OCI-M2 (cell line): ENCODE results near the gene MYZAP.

ENCODE experiments used
- DNase-seq: peaks from one replicate; lab custom pipeline; 2025; ENCODE audit not compliant: unreplicated experiment; lab: John Stamatoyannopoulos, UW

The MYZAP gene, protein sequence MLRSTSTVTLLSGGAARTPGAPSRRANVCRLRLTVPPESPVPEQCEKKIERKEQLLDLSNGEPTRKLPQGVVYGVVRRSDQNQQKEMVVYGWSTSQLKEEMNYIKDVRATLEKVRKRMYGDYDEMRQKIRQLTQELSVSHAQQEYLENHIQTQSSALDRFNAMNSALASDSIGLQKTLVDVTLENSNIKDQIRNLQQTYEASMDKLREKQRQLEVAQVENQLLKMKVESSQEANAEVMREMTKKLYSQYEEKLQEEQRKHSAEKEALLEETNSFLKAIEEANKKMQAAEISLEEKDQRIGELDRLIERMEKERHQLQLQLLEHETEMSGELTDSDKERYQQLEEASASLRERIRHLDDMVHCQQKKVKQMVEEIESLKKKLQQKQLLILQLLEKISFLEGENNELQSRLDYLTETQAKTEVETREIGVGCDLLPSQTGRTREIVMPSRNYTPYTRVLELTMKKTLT

DNA sequence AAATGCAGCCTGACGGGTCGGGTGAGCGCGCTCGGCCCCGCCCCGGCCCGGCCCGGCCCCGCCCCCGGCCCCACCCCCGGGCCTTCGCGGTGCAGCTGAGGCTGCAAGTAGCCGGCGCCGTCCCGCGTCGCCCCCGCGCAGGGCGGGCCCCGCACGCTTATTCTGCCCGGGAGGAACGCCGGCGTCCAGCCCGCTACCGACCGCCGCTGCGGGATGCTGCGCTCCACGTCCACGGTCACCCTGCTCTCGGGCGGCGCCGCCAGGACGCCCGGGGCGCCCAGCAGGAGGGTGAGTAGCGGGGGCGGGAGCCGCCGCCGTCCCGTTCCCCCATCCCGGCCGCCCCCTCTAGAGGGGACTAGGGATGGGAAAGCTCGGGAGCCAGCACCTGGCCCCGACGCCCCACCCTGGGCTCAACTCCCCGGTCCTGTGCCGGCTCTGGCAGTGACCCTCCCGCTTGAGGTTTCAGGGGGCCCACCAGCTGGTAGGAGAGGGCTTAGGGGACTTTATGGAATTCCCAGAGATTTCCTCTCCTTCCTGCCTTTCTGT is at the start of gene MYZAP:
MYZAP (plus strand) TSS at position 83 of the 546 bp plus-strand sequence; CDS start at position 214, 131 bp downstream.
- no peak for DNase-seq

GRCh38 chr15:57542505-57542817 is 49.2 kb upstream of the MYZAP start:
- no peak for DNase-seq

- no peak for DNase-seq
Measured at GRCh38 chr15:57544848-57545480, 46.7 kb upstream of the MYZAP start.

GRCh38 chr15:57545995-57546394 is 45.7 kb upstream of the MYZAP start:
- no peak for DNase-seq

- DNase-seq = no peak
Measured at GRCh38 chr15:57547243-57547755, 44.4 kb upstream of the MYZAP start.

GRCh38 chr15:57548351-57548750 is 43.4 kb upstream of the MYZAP start:
- no peak for DNase-seq

GRCh38 chr15:57548835-57549234 is 42.9 kb upstream of the MYZAP start:
- no peak for DNase-seq

DNA sequence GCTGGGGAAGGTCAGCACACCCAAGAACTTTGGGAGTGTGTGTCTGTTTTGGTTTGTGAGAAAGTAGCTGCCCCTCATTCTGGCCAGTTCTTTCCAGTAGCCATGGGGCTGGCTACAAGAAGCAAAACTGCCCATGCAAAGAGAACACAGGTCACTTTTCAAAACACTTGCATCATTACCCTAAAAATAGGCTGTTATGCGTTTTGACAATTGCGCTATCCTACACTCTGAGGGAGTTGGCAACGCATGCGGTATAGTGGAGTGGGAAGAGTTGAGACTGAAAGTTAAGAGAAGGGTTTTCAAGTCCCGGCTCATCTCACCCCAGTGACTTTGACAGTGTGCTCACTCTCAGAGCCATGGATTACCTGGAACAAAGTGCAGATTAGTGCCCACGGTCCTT is 41.8 kb upstream of the MYZAP start:
- no peak for DNase-seq

DNA sequence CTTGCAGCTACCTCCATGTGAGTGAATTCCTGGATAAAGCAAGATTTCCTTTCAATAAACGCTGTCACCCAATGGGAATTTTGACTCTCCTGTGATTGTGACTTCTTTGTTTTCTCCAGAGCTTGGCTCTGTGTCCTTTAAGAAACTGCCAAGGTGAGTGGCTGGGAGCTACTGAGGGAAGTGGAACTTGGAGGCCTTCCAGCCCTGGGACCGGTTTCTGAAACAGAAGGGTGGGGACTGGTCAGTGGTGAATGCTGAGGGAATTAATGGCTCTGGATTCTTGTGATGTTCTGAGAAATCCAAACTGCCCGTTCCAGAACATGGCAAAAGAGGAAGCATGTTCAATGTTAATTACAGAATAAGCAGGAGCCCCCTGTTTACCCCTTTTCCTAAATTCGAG is 41.1 kb upstream of the MYZAP start:
- no peak for DNase-seq

DNA sequence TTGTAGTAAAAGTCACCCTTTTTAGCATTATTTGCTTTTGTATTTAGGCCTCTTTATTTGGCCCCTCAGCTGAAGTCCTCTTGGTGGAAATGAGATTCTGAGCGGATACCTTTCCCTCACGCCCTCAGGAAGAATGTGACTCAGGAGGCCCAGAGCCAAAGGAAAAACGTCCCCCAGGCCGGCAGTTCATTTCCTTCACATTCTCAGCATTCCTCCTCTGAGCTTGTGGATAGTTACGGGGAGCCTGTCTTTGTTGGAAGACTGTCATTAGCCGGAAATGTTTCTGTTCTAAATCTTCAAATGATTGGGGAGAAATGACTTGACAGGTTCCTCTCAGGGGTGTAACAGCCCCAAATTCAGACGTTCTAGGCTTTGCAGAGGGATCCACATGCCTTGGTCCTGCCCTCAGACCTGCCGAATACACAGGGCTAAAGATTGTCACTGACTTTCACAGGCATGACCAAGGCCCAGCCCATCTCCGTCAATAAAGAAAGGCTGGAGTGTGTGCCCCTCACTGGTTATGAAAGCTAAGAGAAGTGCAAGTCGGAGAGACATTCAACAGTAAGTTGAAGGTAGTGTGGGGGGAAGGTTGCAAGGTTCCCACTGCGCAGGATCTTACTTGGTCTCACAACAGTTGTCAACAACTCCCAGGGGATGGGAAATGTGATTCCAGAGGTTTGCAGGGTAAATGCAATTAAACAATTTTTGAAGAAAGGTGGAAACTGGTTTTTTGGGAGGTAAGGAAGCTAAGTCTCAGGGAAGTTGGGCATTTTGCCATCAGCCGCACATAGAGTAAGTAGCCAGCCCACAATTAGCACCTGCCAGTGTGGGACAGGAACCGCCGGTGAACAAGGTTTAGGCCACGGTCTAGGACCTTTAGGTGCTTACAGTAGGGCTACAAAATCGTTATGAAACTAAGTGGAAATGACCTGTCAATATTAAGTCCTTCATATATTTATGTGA is 39.7 kb upstream of the MYZAP start:
- no peak for DNase-seq

DNA sequence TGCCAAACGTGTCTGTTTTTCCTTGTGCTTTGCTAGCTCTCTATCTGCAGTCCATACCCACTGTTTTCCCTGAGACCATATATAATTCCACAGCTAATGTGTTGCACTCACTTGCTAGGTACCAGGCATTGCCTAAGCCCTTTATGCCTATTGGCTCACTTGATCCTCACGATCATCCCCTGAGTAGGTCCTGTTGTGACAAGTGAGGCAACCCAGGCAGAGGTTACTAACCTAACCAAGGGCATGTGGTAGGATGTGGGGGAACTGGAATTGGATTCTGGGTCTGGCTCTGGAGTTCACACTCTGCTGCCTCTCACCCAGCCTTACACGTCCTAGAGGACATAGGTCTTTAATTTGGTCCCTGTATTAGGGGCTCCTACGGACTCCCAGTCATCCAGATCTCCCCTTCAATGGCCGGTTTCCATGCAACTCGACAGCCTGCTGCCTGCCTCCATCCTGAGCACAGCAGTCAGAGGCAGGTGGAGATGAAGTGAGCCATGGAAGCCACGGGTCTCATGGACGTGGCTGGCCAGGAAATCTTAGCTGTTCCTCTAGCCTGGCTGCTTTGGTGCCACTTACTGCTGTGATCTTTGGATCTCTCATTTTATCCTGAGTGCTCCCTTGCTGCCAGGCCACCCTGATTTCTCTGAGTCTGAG is 38.9 kb upstream of the MYZAP start:
- DNase-seq = no peak

DNA sequence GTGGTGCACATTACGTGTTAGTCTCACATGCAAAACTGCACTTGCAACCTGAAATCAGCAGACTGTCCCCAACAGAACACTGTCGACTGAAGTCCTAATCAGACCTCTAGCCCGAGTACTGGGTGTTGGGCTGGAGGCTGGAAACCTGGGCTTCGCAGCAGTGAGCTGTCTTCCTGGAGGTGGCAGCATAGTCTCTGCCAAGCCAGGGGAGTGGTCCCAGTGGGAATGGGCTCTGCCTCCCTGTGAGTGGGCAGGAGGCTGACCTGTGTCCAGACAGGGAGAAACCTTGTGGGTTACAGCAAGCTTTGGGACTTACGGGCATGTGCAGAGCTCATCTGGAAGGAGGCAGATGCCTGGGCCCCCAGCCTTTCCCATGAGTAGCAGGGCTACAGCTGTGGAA is 38.2 kb upstream of the MYZAP start:
- DNase-seq = no peak

DNA sequence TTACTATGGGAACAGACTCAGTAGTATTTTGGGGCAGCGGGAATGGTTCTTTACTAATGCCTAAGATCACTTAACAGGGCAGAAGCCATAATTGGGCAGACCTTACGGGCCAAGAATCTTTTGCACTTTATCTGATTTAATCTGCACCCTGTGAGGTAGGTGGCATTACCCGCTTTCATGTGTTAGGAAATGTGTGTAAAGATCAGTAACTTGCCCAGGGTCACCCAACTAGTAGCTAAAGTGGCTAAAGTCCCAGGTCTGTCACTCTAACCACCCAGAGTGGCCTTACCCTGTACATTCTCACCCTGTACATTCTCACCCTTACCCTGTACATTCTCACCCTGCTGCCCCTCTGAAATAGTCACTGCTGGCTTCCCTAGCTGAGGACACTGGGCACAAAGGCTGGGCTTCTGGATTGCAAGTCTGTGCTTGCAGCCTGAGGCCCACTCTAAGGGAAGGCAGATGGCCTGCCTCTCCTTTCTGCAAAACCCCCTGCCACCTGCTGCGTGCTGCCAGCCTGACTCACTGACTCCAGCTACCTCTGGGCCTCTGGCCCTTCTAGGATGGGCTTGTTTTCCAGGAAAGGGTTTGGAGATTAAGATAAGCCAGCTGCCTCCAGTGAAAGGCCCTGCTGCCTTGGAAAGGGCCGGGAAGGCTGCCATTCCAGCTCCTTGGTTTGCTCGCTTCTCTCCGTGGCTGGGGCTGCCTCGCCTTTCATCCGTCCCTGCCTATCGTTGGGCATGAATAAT is 37.5 kb upstream of the MYZAP start:
- DNase-seq = no peak

DNA sequence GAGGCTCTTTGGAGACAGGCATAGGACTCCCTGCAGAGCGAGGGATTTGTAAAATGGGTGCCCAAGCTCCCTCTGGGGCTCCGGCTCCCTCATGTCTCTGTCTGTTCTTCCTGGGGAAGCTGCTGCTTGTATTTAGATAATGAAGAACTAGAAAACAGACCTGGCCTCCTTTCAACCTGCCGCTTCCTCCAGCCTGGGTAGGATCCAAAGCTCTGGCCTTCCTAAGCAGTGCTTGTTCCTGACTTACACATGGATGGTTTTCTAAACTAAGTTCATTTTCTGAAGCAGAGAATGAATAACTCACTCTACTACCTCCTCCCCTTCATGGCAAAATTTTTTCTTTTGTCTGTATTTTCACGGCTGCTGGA is 36.9 kb upstream of the MYZAP start:
- DNase-seq = no peak

DNA sequence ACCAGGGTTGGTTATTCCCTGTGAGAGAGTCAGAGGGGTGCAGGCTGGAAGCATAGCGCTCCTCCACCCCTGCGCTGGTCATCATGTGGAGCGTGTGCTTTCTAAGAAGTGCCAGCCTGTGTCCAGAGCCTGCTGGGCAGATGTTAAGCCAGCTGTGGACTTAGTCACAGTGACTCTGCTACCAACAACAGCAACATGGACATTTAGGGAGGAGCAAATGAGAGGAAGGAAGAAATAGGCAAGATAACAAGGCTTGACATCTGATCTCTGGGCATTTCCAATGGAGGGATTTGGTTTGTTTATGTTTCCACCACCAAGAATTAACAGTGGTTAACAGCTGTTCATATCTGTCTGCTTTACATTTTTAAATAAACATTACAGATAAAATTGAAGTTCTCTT is 36.4 kb upstream of the MYZAP start:
- no peak for DNase-seq

- no peak for DNase-seq
Measured at GRCh38 chr15:57556040-57556439, 35.7 kb upstream of the MYZAP start.

GRCh38 chr15:57557267-57557666 is 34.4 kb upstream of the MYZAP start:
- DNase-seq = no peak

DNA sequence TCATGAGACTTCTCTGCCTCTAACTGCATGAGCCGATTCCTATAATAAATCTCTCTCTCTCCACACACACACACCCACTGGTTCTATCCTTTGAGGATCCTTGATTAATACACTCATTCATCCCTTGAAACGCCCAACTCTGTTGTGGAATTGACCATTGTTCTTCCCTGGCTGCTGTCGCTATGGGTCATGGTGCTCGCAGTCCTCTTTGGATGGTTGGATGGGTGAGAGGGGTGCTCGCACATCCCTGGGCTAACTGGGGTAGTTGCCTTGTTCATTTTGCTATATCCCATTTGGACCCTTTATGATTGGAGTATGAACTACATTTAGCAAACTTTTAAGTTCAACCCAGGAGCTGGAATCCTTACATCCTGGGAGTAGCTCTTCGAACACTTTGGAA is 33.9 kb upstream of the MYZAP start:
- no peak for DNase-seq

GRCh38 chr15:57559875-57560274 is 31.8 kb upstream of the MYZAP start:
- peak; percentile 9 for DNase-seq
